Brain microvascular endothelial cell (primary cell): Measurements from ENCODE around the gene IGFN1.

ENCODE experiments used
- DNase-seq: peaks from one replicate; pipeline ENCODE4 v3.0.0-alpha.2; 2020
- H3K27ac ChIP-seq: fragments of 250-450 bp; sonication (Bioruptor Pico); 2 replicates; pipeline ENCODE4 v1.5.1; 2020; ENCODE audit warnings: mild to moderate bottlenecking, moderate library complexity
- H3K27me3 ChIP-seq: fragments of 250-450 bp; sonication (Bioruptor Pico); replicated peaks from 2 replicates; pipeline ENCODE4 v1.5.1; 2020; ENCODE audit warnings: mild to moderate bottlenecking
- H3K36me3 ChIP-seq: fragments of 250-450 bp; sonication (Bioruptor Pico); replicated peaks from 2 replicates; pipeline ENCODE4 v1.5.1; 2020; ENCODE audit warnings: mild to moderate bottlenecking
- H3K4me3 ChIP-seq: 2 replicates; pipeline ENCODE4 v1.5.1; 2011; ENCODE audit warnings: low read depth, mild to moderate bottlenecking, control low read depth, low read length, moderate library complexity
- in situ Hi-C: cut with HindIII; loops from 2 replicates; pipeline ENCODE4 v1.10.0; 2017; ENCODE audit warnings: low sequenced_read_pairs, low pct_ligation_motif_present
- TF ChIP-seq, protein P1 (sequence below): IDR thresholded peaks from 2 replicates; pipeline ENCODE4 v1.5.1; 2011; ENCODE audit warnings: low read depth, mild to moderate bottlenecking, moderate library complexity, low read length, control low read depth, inconsistent platforms; ENCODE audit errors: missing control alignments

Gene IGFN1

DNA sequence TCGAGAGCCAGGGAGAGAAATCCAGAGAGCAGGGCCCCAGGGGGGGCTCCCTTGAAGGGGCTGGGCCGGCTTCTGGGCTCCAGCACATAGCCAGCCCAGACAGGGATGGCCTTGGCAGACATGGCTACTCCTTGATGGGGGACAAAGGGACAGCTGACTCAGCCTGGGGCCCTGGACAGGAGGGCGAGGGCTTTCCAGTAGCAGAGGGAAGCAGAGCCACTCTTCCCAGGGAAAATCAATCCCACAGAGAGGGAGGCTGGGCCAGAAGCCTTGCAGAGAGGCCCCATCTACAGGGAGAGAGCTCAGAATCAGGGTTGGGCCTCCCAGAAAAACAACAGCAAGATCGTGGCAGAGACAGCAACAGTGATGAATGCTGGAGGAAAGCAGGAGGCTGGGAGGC lies 15.6 kb downstream of the IGFN1 start:
- TF ChIP-seq, protein P1, sequence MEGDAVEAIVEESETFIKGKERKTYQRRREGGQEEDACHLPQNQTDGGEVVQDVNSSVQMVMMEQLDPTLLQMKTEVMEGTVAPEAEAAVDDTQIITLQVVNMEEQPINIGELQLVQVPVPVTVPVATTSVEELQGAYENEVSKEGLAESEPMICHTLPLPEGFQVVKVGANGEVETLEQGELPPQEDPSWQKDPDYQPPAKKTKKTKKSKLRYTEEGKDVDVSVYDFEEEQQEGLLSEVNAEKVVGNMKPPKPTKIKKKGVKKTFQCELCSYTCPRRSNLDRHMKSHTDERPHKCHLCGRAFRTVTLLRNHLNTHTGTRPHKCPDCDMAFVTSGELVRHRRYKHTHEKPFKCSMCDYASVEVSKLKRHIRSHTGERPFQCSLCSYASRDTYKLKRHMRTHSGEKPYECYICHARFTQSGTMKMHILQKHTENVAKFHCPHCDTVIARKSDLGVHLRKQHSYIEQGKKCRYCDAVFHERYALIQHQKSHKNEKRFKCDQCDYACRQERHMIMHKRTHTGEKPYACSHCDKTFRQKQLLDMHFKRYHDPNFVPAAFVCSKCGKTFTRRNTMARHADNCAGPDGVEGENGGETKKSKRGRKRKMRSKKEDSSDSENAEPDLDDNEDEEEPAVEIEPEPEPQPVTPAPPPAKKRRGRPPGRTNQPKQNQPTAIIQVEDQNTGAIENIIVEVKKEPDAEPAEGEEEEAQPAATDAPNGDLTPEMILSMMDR = no peak
- Histone ChIP-seq H3K36me3 (no peaks in the 10 kb centered on the region), H3K27ac (no peak overlapping the region), H3K27me3 (no peaks in the 10 kb centered on the region), H3K4me3 (no peak overlapping the region)
- no peak for DNase-seq
- in situ Hi-C loops = no loop called here

DNA sequence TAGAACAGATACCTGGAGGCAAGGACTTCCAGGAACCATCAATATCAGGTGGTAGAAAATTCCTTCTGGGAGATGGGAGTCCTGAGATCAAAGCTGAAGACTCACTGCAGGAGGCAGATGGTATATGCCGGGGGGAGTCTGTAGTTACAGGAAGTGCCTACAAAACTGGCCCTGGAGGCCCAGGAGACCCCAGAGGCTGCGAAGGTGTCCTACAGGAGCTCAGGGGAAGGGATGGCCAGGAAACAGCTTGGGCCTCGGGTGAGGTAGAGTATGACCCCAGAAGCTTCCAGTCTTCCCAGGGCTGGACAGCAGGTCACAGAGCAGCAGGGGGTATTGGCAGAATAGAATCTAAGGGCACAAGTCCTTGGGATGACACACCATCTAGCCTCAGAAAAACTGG lies 16.4 kb downstream of the IGFN1 start:
- H3K27me3 ChIP-seq = no peaks in the 10 kb centered on the region
- no peaks in the 10 kb centered on the region for H3K36me3 ChIP-seq
- H3K4me3 ChIP-seq = no peak overlapping the region
- H3K27ac ChIP-seq = no peak overlapping the region
- in situ Hi-C loops = no loop called here
- TF ChIP-seq, protein P1 = no peak
- no peak for DNase-seq

DNA sequence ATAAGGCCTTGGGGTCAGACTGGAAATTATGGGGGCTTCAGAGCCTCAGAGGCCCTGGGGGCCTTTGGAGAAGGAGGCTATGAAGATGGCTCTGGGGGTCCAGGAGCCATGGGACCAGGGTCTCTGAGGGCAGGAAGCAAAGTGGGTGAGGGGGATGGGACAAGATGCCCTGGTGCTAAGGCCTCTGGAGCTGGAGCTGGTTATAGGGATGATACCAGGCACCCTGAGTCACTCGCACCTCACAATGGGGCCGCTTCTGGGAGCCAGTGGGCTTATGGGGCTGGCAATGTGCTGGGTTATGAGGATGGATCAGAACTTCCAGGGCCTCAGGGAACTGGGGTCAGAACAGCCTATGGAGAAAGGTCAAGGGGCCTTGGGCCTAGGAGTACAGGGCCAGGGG lies 17.6 kb downstream of the IGFN1 start:
- TF ChIP-seq, protein P1 = no peak
- no peaks in the 10 kb centered on the region for H3K36me3 ChIP-seq
- no peak overlapping the region for H3K4me3 ChIP-seq
- no peak overlapping the region for H3K27ac ChIP-seq
- in situ Hi-C loops = no loop called here
- DNase-seq = no peak
- H3K27me3 ChIP-seq = no peaks in the 10 kb centered on the region

DNA sequence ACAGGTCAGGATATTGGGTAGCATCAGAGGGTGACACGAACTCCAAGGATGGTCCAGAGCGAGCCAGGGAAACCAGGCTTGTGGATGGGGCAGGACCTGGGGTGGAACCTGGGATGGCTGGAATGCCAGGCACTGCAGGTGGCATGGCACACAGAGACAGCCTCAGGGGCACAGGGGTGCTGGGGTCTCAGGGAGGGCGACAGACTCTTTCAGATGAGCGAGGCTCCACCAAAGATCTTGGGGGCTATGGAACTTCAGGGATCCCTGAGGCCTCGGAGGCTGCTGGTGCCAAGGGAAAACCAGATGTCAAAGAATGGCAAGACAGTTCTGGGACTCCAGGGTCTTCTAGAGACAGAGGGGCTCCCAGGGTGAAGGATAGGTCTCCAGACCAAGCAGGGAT lies 21.4 kb downstream of the IGFN1 start:
- TF ChIP-seq, protein P1 = no peak
- no peak for DNase-seq
- no peak overlapping the region for H3K27ac ChIP-seq
- no peaks in the 10 kb centered on the region for H3K36me3 ChIP-seq
- in situ Hi-C loops = no loop called here
- H3K4me3 ChIP-seq = no peak overlapping the region
- no peaks in the 10 kb centered on the region for H3K27me3 ChIP-seq

DNA sequence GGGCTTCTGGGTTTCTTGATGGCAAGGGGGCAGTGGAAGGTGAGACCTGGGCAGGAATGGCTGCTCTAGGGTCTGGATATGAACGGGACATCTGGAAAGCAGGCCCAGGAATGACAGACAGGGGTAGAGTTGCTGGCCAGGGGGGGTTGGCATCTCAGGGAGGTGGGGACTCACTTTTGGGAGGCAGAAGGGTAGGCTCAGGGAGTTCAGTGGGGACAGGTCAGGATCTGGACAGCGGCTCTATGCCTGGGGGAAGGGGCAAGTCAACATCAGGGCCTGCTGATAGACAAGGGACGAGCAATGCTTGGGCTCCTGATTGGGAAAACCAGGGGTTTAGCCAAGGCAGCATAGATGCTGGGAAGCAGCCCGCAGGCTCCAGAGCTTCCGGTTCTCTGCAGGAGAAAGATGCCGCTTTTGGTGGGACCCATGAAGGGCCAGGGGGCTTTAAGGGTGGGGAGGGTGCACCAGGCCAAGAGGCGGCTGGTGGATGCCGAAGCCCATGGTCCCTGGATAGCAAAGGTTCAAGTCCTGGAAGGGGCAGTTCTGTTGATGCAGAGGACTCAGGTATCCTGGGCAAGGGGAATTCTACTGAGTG lies 21.9 kb downstream of the IGFN1 start:
- in situ Hi-C loops = no loop called here
- H3K27ac ChIP-seq = no peak overlapping the region
- TF ChIP-seq, protein P1 = no peak
- DNase-seq = no peak
- no peaks in the 10 kb centered on the region for H3K27me3 ChIP-seq
- H3K36me3 ChIP-seq = no peaks in the 10 kb centered on the region
- no peak overlapping the region for H3K4me3 ChIP-seq

DNA sequence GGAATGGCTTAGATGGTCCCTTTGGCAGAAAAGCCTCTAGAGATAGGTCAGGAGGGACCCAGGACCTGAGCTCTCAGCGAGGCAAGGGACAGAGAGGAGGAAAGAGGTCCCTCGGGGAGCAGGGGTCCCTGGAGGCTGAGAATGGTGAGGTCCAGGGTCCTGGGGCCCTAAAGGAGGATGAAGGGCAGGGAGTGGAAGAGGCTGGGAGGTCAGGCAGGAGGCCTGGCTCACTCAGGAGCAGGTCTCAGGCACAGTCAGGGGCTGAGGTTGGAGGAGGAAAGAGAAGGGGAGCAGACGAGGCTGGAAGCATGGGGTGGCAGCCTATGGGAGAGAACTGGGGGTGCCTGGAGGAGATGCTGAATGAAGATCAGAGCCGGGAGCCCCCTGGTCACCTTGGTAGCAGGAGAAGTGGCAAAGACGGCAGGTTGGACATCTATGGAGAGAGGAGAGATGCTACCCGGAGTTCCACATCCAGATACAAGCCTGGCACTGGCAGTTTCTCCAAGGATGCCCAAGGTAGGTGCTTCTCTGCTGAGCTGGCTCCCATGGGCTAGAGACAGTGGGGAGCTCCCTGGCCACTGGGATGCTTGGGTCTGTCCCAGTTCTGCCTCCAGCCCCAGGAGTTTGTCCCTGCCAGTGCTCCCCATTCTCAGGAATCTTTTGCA lies 22.6 kb downstream of the IGFN1 start:
- H3K27me3 ChIP-seq = no peaks in the 10 kb centered on the region
- DNase-seq = no peak
- H3K36me3 ChIP-seq = no peaks in the 10 kb centered on the region
- no peak overlapping the region for H3K27ac ChIP-seq
- TF ChIP-seq, protein P1 = no peak
- H3K4me3 ChIP-seq = no peak overlapping the region
- in situ Hi-C loops = no loop called here
